Stimulated activated CD8-positive, alpha-beta memory T cell treated with anti-CD3 and anti-CD28 coated beads, Interleukin-7, amount 100 ng/mL, for 4 hours (primary cell): ENCODE results near the gene PRXL2A.
"Not testable (repeated sequence)": the region's sequence is repeated elsewhere in the genome, so short reads cannot be mapped to it uniquely, and the experiment has no call there.

Experiments used
- DNase-seq, 2 donors: peaks; one replicate each; pipeline ENCODE4 v3.0.0-alpha.2; 2020; ENCODE audit warnings: low read depth in 2 of 2

The PRXL2A gene

DNA sequence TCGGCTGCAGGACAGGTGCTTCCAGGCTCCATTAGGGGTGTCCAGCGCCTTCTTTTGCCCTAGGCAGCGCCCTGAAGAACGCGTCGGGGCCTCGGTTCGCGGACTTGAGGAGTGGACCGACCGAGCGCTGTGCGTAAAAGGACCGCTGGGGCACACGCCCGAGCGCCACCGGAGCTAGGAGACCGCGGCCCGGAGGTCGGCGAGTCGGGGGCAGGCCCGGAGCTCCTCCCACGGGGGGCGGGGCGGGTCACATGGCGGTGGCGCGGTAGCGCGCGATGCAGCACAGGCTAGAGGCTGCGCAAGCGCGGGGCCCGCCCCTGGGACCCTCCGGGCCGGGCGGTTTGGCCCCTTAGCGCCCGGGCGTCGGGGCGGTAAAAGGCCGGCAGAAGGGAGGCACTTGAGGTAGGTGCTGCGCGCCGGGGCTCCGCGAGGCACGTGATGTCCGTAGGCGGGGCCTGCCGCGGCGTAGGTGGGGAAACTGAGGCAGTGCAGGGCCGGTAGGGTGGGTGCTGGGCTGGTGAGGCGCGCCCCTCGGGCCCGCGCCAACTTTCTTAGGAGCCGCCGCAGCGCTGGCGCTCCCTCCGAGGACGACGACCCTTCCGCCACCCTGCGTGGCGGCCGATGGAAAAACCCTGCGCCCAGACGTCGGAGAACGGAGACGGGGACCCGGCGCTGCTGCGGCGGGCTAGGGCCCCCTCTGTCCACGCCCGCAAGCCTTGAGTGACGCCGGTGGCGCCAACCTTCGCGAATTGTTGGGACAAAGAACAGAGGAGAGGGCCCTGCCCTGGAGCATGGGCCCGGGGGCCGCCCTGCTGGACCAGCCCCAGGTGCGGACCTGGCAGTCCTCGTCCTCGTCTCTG is at the start of gene PRXL2A:
Gene PRXL2A, plus strand, starts transcription at position 310 of the 860 bp plus-strand sequence. CDS start 11,917 bp downstream, outside the sequence.
- peak; percentile 58 to 77 for DNase-seq

GRCh38 chr10:80358925-80359324 is 49.4 kb upstream of the PRXL2A start:
- not testable (repeated sequence) for DNase-seq

GRCh38 chr10:80359644-80360043 is 48.7 kb upstream of the PRXL2A start:
- no peak for DNase-seq

- no peak for DNase-seq
These were observed 42.8 kb upstream of the PRXL2A start for GRCh38 chr10:80365510-80365909.

- DNase-seq, result no peak
These were observed 36.9 kb upstream of the PRXL2A start for GRCh38 chr10:80371467-80371866.

DNA sequence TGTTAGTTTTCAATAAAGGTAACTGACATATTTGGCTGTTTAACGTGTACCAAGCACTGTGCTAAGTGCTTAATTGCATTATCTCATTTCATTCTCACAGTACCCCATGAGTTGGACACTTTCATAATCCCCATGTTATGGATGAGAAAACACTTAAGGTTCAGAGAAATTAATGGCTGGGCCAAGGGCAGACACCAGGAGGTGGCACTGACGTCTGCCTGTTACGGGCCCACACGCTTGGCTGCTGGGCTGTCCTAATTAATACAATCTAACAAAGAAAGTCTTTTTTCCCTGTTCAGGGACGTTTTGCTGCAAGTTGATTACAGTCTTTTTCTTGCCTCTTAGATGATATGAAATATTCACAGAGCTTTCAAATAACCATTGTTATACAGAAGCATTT is 35.7 kb upstream of the PRXL2A start:
- no peak for DNase-seq

- DNase-seq, result no peak
These were observed 34.8 kb upstream of the PRXL2A start for GRCh38 chr10:80373502-80373901.

DNA sequence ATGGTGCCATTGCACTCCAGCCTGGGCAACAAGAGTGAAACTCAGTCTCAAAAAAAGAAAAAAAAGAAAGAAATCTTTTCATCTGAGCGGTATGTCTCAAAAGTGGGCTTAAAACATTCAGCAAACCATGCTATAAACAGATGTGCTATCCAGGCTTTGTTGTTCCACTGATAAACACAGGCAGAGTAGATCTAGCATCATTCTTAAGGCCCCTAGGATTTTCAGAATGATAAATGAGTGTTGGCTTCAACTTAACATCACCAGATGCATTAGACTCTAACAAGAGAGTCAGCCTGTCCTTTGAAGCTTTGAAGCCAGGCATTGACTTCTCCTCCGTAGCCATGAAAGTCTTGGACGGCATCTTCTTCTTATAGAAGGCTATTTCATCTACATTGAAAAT is 28.6 kb upstream of the PRXL2A start:
- DNase-seq, result no peak

GRCh38 chr10:80380185-80380584 is 28.2 kb upstream of the PRXL2A start:
- DNase-seq, result no peak

DNA sequence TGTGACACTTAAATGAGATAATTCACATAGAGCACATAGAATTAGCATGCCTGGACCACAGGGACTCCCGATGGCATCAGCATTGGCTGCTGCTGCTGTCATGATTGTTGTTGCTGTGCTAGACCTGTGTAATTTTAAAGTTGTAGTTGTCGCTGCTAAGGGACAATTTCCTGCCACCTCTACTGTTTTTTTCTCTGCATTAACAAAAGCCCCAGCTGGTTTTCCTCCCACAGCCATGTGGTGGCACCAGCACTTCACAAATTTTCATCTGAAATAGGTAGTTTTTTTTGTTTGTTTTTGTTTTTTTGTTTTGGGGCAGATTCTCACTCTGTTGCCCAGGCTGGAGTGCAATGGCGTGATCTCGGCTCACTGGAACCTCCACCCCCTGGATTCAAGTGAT is 25.4 kb upstream of the PRXL2A start:
- peak in 1 of 2 donors; percentile 16 for DNase-seq

DNA sequence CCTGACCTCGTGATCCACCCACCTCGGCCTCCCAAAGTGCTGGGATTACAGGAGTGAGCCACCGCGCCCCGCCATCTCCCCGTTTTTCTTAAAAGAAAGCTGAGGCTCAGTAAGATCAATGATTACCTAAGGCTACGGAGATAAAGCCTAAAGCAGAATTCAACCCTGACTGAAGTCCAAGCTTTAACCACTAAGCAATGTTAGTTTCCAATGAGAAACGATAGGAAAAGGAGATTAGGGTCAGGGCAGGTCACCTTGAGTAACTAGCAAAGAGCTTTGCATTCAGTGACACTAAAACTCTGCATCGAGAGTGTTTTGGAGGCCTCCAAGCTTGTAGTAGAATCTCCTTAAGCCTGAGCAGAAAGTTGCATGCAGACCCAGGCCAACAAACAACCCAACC is 17.6 kb upstream of the PRXL2A start:
- DNase-seq, result no peak

GRCh38 chr10:80392250-80392649 is 16.1 kb upstream of the PRXL2A start:
- no peak for DNase-seq

DNA sequence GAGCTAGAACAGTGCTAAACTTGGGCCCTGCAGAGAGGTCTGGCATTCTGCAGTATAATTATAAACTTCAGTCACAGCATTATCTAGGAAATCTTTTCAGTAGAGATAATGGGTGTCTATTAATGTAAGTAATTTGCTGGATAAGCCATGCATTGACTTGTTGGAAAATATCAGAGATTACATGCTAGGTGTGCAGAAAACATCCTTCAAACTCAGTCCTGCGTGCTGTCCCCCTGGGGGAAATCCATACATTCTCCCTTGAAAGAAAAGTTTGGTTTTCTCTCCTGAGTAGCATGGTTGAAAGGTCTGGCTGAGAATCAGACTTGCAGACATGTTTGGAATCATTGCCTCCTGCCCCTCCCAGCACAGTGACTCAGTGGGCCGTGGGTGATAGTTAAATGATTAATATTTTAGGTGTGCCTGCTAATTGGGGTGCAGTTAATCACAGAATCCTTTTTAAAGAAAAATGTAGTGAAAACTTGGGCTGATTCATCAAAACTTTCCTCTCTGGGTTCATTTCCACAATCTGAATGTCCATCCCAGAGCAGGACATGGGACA is 13.9 kb upstream of the PRXL2A start:
- DNase-seq, result no peak

GRCh38 chr10:80397014-80397413 is 11.3 kb upstream of the PRXL2A start:
- DNase-seq, result no peak

DNA sequence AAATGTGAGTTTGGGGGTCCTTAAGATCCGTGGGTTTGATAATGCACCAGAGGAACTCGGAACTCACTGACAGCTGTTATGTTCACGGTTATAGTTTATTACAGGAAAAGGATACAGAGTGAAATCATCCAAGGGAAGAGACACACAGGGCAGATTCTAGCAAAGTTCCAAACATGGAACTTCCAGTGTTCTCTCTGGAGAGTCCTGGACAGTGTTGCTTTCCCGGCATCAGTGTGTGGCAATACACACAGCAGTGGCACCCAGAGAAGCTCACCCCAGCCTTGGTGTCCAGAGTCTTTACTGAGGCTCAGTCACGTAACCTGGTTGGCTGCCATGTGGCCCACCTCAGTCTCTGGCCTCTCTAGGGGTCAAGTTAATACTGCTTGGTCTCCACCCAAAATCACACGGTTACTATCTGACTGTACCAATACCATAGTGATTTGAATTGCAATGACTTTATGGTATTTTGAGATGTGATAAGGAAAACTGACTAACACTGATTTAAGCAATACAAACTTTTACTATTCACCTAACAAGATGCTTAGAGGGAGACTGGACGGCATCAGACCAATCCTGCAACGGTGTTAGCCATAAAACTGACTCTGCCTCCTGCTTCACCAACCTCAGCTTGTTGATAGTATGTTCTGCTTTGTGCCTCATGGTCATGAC is 8.1 kb upstream of the PRXL2A start:
- DNase-seq, result no peak

DNA sequence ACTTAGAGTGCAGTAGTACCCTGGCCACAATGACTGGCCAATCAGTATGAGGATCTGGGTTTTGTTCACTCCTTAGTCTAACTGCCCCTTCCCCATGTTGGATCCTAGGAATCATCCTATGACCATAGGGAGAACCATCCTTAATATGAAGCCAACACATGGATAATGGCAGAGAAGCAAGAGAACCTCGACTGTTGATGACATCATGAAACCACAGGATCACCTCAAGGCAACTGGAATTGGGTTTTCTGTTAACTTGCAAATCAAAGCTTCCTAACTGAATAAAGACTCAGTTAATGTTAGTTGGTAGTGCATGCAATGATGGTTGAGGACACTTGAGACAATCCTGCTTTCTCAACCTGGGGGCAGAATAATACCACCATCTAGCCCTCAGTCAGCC is 3.3 kb upstream of the PRXL2A start:
- no peak for DNase-seq

DNA sequence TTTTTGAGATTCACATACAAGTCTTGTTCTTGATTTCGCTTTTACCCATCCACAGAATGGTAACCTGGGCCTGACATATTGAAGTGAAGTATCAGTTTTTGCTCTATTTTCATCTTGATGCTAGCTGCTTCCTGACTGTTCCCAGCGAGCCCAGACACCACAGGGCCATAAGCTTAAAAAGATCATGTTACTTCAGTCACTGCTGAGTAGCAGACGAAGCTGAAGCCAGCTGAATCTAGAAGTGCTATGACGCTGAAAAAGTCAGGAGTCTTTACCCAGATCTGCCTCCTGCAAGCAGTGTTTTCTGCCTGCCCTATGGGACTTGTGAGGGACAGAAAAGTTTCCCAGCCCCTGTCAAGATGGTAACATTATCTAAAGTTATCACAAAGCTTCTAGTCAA is 2.7 kb upstream of the PRXL2A start:
- no peak for DNase-seq

DNA sequence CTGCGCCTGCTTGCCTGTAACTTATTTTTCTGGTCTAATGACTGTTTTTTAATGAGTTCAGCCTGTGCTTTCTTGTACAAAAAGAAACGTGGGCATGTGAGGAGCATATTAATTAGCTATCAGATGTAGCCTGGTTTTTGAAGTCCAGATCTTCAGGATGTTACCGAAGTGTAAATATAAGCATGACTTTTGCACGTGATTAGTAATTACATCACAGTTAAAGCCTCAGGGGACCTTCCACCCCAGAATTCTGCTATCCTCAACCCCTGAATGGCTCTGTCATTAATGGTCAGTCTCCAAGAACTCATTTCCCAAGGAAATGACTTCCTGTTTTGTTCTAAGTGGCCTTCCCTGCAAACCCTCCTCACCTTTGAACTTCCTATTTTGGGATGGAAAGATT is 2.1 kb upstream of the PRXL2A start:
- DNase-seq, result no peak

GRCh38 chr10:80407812-80408241 is 524 bp upstream of the PRXL2A start:
- peak; percentile 51 to 55 for DNase-seq

GRCh38 chr10:80409121-80409520 is 770 bp downstream of the PRXL2A start:
- DNase-seq, result no peak

- no peak for DNase-seq
These were observed 1.8 kb downstream of the PRXL2A start for GRCh38 chr10:80410122-80410521.

- no peak for DNase-seq
These were observed 2.3 kb downstream of the PRXL2A start for GRCh38 chr10:80410578-80411145.
